Esophagus (tissue), 2 donors: ENCODE measurements around the gene PARD3. TPM values are rescaled to one million over a fixed set of nuclear protein-coding genes. Genes with fewer than 3 reads are reported as not detected.
"Not testable (repeated sequence)": the region's sequence is repeated elsewhere in the genome, so short reads cannot be mapped to it uniquely, and the experiment has no call there.

Source experiments
- H3K27ac ChIP-seq, 2 donors: one replicate each; pipeline ENCODE4 v1.5.1; 2013; ENCODE audit warnings: low read depth in 2 of 2, mild to moderate bottlenecking in 2 of 2, inconsistent platforms in 1 of 2, low read length in 1 of 2, moderate library complexity in 1 of 2
- H3K27me3 ChIP-seq, 2 donors: one replicate each; pipeline ENCODE4 v1.6.1; 2013; ENCODE audit warnings: low read length in 2 of 2, control low read depth in 1 of 2, mild to moderate bottlenecking in 1 of 2; ENCODE audit not compliant: insufficient read depth in 2 of 2, control insufficient read depth in 1 of 2
- H3K36me3 ChIP-seq, 2 donors: one replicate each; pipeline ENCODE4 v1.6.1; 2013; ENCODE audit warnings: low read length in 1 of 2; ENCODE audit not compliant: control insufficient read depth in 2 of 2, insufficient read depth in 2 of 2
- H3K4me1 ChIP-seq, 2 donors: one replicate each; pipeline ENCODE4 v1.6.1; 2013; ENCODE audit warnings: low read length in 1 of 2; ENCODE audit not compliant: control insufficient read depth in 2 of 2, insufficient read depth in 2 of 2
- H3K4me3 ChIP-seq, 2 donors: one replicate each; pipeline ENCODE4 v1.5.1; 2013; ENCODE audit warnings: low read length in 2 of 2, mild to moderate bottlenecking in 2 of 2, low read depth in 1 of 2, moderate library complexity in 1 of 2
- H3K9me3 ChIP-seq, 2 donors: one replicate each; pipeline ENCODE4 v1.6.1; 2013; ENCODE audit warnings: mild to moderate bottlenecking in 2 of 2, low read depth in 1 of 2, low read length in 1 of 2, moderate library complexity in 1 of 2; ENCODE audit not compliant: control insufficient read depth in 2 of 2, insufficient read depth in 1 of 2
- WGBS, 2 donors: extraction: QIAGEN DNeasy Blood & Tissue Kit; methylation state at CpG; one replicate each; pipeline ENCODE4 v1.1.7; 2013; 5-methylcytosine and 5-hydroxymethylcytosine counted together
- polyA plus RNA-seq, 2 donors: library from polyadenylated mRNA; stranded (reverse); fragments of 200-250 nt; gene quantifications; one replicate each; pipeline ENCODE4 v1.2.3, GENCODE V29; 2013
- donor health status: healthy with polysubstance abuse.
- donor health status: Bipolar disorder and iron deficiency.

Gene PARD3
- polyA plus RNA-seq, 2 donors, result 40.3 to 71.3 TPM

DNA sequence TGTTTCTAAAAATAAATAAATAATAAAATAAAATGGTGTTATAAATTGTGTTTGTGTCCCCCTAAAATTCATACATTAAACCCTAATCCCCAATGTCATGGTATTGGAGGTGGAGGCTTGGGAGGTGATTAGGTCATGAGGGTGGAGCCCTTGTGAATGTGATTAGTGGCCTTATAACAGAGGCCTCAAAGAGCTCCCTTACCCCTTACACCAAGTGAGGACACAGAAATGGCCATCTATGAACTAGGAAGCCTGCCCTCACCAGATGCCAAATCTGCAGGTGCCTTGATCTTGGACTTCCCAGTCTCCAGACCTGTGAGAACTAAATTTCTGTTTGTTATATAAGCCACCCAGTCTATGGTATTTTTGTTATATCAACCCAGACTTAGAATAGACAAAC, 738.7 kb downstream of the PARD3 start:
- Histone ChIP-seq H3K4me3 (no peak overlapping the region), H3K27me3 (no peaks in the 10 kb centered on the region), H3K36me3 (no peaks in the 10 kb centered on the region)

GRCh38 chr10:34075254-34075926, 739.7 kb downstream of the PARD3 start:
- H3K4me1 ChIP-seq, result no peaks in the 10 kb centered on the region
- no peak overlapping the region for H3K4me3 ChIP-seq
- WGBS, 2 donors, result 69 to 71% methylated on average over 6 of the region's 6 CpGs
- no peak overlapping the region for H3K27ac ChIP-seq
- H3K36me3 ChIP-seq, result no peaks in the 10 kb centered on the region
- no peaks in the 10 kb centered on the region for H3K9me3 ChIP-seq
- no peaks in the 10 kb centered on the region for H3K27me3 ChIP-seq

More for the DNA sequence above, 738.7 kb downstream of the PARD3 start:
- H3K9me3 ChIP-seq, result no peaks in the 10 kb centered on the region
- no peaks in the 10 kb centered on the region for H3K4me1 ChIP-seq
- H3K27ac ChIP-seq, result no peak overlapping the region

GRCh38 chr10:34074051-34074450, 741.0 kb downstream of the PARD3 start:
- Histone ChIP-seq H3K4me3 (no peak overlapping the region), H3K9me3 (no peaks in the 10 kb centered on the region), H3K36me3 (no peaks in the 10 kb centered on the region), H3K4me1 (no peaks in the 10 kb centered on the region), H3K27ac (no peak overlapping the region), H3K27me3 (no peaks in the 10 kb centered on the region)
- 78 to 83% methylated on average over 3 of the region's 3 CpGs for WGBS, 2 donors

DNA sequence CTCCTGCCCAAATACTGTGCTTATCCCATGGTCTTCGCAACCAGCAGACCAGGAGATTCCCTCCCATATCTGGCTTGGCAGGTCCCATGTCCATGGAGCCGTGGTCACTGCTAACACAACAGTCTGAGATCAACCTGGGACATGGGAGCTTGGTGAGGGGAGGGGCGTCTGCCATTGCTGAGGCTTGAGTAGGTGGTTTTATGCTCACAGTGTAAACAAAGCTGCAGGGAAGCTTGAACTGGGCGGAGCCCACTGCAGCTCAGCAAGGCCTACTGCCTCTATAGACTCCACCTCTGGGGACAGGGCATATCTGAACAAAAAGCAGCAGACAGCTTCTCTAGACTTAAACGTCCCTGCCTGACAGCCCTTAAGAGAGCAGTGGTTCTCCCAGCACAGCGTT, 747.4 kb downstream of the PARD3 start:
- not testable (repeated sequence) for H3K4me1 ChIP-seq, H3K9me3 ChIP-seq, H3K27ac ChIP-seq, H3K27me3 ChIP-seq, H3K4me3 ChIP-seq, H3K36me3 ChIP-seq
- WGBS, 2 donors, result 80 to 87% methylated on average over 6 of the region's 6 CpGs

GRCh38 chr10:34063592-34063991, 751.5 kb downstream of the PARD3 start:
- Histone ChIP-seq H3K27ac (no peak overlapping the region), H3K9me3 (peaks cover 0 to 3% of the 10 kb centered on the region in 2 donors), H3K36me3 (no peaks in the 10 kb centered on the region), H3K27me3 (no peaks in the 10 kb centered on the region), H3K4me3 (no peak overlapping the region), H3K4me1 (no peaks in the 10 kb centered on the region)
- 97 to 100% methylated on average over 1 of the region's 1 CpG for WGBS, 2 donors

GRCh38 chr10:34061841-34062240, 753.3 kb downstream of the PARD3 start:
- H3K4me3 ChIP-seq, result no peak overlapping the region
- no peaks in the 10 kb centered on the region for H3K4me1 ChIP-seq
- H3K27me3 ChIP-seq, result no peaks in the 10 kb centered on the region
- peaks cover 0 to 3% of the 10 kb centered on the region in 2 donors for H3K9me3 ChIP-seq
- no peaks in the 10 kb centered on the region for H3K36me3 ChIP-seq
- no peak overlapping the region for H3K27ac ChIP-seq
